Activated CD4-positive, alpha-beta memory T cell treated with anti-CD3 and anti-CD28 coated beads, Interleukin-2, amount 10 ng/mL, durations not matched to agents 7 days and 5 days (primary cell): ENCODE measurements around the gene FSD2. TPM values are rescaled to one million over a fixed set of nuclear protein-coding genes. Genes with fewer than 3 reads are reported as not detected.

Experiments
- CTCF ChIA-PET: fragments of 350-600 bp; sonication (Branson Sonifier 250); formaldehyde crosslinking; loops from one replicate; lab custom pipeline; 2021; ENCODE audit warnings: antibody characterized with exemption, inconsistent platforms; lab: Charles Lee
- POLR2A ChIA-PET: fragments of 350-600 bp; sonication (Branson Sonifier 250); formaldehyde crosslinking; loops from one replicate; lab custom pipeline; 2021; ENCODE audit warnings: antibody characterized with exemption; lab: Charles Lee
- DNase-seq: peaks from one replicate; pipeline ENCODE4 v3.0.0-alpha.2; 2020
- H3K27ac Mint-ChIP-seq: one replicate; pipeline ENCODE4 v1.8.0; 2021; ENCODE audit warnings: mild to moderate bottlenecking, mixed read lengths
- H3K27me3 Mint-ChIP-seq: one replicate; pipeline ENCODE4 v1.8.0; 2021; ENCODE audit warnings: mixed read lengths
- H3K36me3 Mint-ChIP-seq: one replicate; pipeline ENCODE4 v1.8.0; 2021; ENCODE audit warnings: low read depth, mixed read lengths
- H3K4me1 Mint-ChIP-seq: one replicate; pipeline ENCODE4 v1.8.0; 2021; ENCODE audit warnings: mixed read lengths
- H3K4me3 Mint-ChIP-seq: one replicate; pipeline ENCODE4 v1.8.0; 2021; ENCODE audit warnings: mild to moderate bottlenecking, mixed read lengths
- H3K9me3 Mint-ChIP-seq: one replicate; pipeline ENCODE4 v1.8.0; 2021; ENCODE audit warnings: mixed read lengths
- total RNA-seq, 2 experiments: library from RNA; stranded (reverse); gene quantifications; one replicate each; pipeline ENCODE4 v1.2.3, GENCODE V29; 2021

Gene FSD2
- total RNA-seq, 2 experiments from 2014 or later: not detected

- ChIA-PET POLR2A (no interaction called here), CTCF (no interaction called here)
- peaks cover 11% of the 10 kb centered on the region for H3K4me1 Mint-ChIP-seq
- H3K27ac Mint-ChIP-seq: no peak overlapping the region
- H3K27me3 Mint-ChIP-seq: peaks cover 42% of the 10 kb centered on the region
- no peaks in the 10 kb centered on the region for H3K36me3 Mint-ChIP-seq
- H3K4me3 Mint-ChIP-seq: no peak overlapping the region
- DNase-seq: no peak
- H3K9me3 Mint-ChIP-seq: no peaks in the 10 kb centered on the region
Measured at GRCh38 chr15:82804575-82804949, 1.3 kb downstream of the FSD2 start.

GRCh38 chr15:82803793-82804574, 1.9 kb downstream of the FSD2 start:
- POLR2A ChIA-PET: no interaction called here
- CTCF ChIA-PET: no interaction called here
- H3K27me3 Mint-ChIP-seq: peaks cover 48% of the 10 kb centered on the region

GRCh38 chr15:82802497-82802896, 3.4 kb downstream of the FSD2 start:
- ChIA-PET POLR2A (interaction anchor here (1.3 kb wide), 1 partner anchor 9 kb away, joined by 8 read pairs; no protein-coding TSS in a partner anchor), CTCF (no interaction called here)
- no peak for DNase-seq
- Mint-ChIP-seq H3K27me3 (peaks cover 49% of the 10 kb centered on the region), H3K36me3 (no peaks in the 10 kb centered on the region), H3K4me3 (no peak overlapping the region), H3K4me1 (no peaks in the 10 kb centered on the region), H3K27ac (no peak overlapping the region), H3K9me3 (no peaks in the 10 kb centered on the region)

More at GRCh38 chr15:82803793-82804574, 1.9 kb downstream of the FSD2 start:
- Mint-ChIP-seq H3K4me3 (no peak overlapping the region), H3K36me3 (no peaks in the 10 kb centered on the region), H3K27ac (no peak overlapping the region), H3K9me3 (no peaks in the 10 kb centered on the region), H3K4me1 (peaks cover 7% of the 10 kb centered on the region)
- DNase-seq: no peak

GRCh38 chr15:82799183-82799841, 6.6 kb downstream of the FSD2 start:
- Mint-ChIP-seq H3K4me3 (no peak overlapping the region), H3K36me3 (no peaks in the 10 kb centered on the region), H3K27me3 (peaks cover 38% of the 10 kb centered on the region), H3K27ac (no peak overlapping the region), H3K4me1 (no peaks in the 10 kb centered on the region), H3K9me3 (no peaks in the 10 kb centered on the region)
- ChIA-PET CTCF (no interaction called here), POLR2A (interaction anchor here (1.2 kb wide), 1 partner anchor 11 kb away, joined by 4 read pairs; no protein-coding TSS in a partner anchor)
- no peak for DNase-seq

GRCh38 chr15:82798531-82799166, 7.2 kb downstream of the FSD2 start:
- ChIA-PET CTCF (no interaction called here), POLR2A (no interaction called here)
- no peaks in the 10 kb centered on the region for H3K9me3 Mint-ChIP-seq

GRCh38 chr15:82798104-82798503, 7.8 kb downstream of the FSD2 start:
- no peak overlapping the region for H3K4me3 Mint-ChIP-seq
- no peaks in the 10 kb centered on the region for H3K36me3 Mint-ChIP-seq
- peaks cover 34% of the 10 kb centered on the region for H3K27me3 Mint-ChIP-seq
- no peaks in the 10 kb centered on the region for H3K9me3 Mint-ChIP-seq
- H3K4me1 Mint-ChIP-seq: no peaks in the 10 kb centered on the region
- DNase-seq: no peak
- no peak overlapping the region for H3K27ac Mint-ChIP-seq
- ChIA-PET CTCF (no interaction called here), POLR2A (no interaction called here)

More at GRCh38 chr15:82798531-82799166, 7.2 kb downstream of the FSD2 start:
- H3K4me3 Mint-ChIP-seq: no peak overlapping the region
- H3K4me1 Mint-ChIP-seq: no peaks in the 10 kb centered on the region
- no peaks in the 10 kb centered on the region for H3K36me3 Mint-ChIP-seq
- no peak overlapping the region for H3K27ac Mint-ChIP-seq
- no peak for DNase-seq
- peaks cover 39% of the 10 kb centered on the region for H3K27me3 Mint-ChIP-seq

- no peak overlapping the region for H3K27ac Mint-ChIP-seq
- H3K9me3 Mint-ChIP-seq: no peaks in the 10 kb centered on the region
- H3K4me1 Mint-ChIP-seq: no peaks in the 10 kb centered on the region
- no peak overlapping the region for H3K4me3 Mint-ChIP-seq
- H3K36me3 Mint-ChIP-seq: no peaks in the 10 kb centered on the region
- H3K27me3 Mint-ChIP-seq: peaks cover 18% of the 10 kb centered on the region
- no peak for DNase-seq
- POLR2A ChIA-PET: no interaction called here
- CTCF ChIA-PET: no interaction called here
Measured at GRCh38 chr15:82793737-82794136, 12.1 kb downstream of the FSD2 start.

GRCh38 chr15:82792068-82792467, 13.8 kb downstream of the FSD2 start:
- no peaks in the 10 kb centered on the region for H3K9me3 Mint-ChIP-seq
- no peak overlapping the region for H3K4me3 Mint-ChIP-seq
- H3K27ac Mint-ChIP-seq: no peak overlapping the region
- CTCF ChIA-PET: no interaction called here
- peaks cover 16% of the 10 kb centered on the region for H3K27me3 Mint-ChIP-seq
- POLR2A ChIA-PET: no interaction called here
- DNase-seq: no peak
- H3K4me1 Mint-ChIP-seq: no peaks in the 10 kb centered on the region
- H3K36me3 Mint-ChIP-seq: no peaks in the 10 kb centered on the region

- ChIA-PET POLR2A (no interaction called here), CTCF (no interaction called here)
- H3K27me3 Mint-ChIP-seq: peaks cover 26% of the 10 kb centered on the region
- no peak overlapping the region for H3K4me3 Mint-ChIP-seq
- H3K4me1 Mint-ChIP-seq: no peaks in the 10 kb centered on the region
- no peaks in the 10 kb centered on the region for H3K9me3 Mint-ChIP-seq
- no peaks in the 10 kb centered on the region for H3K36me3 Mint-ChIP-seq
- no peak overlapping the region for H3K27ac Mint-ChIP-seq
- DNase-seq: no peak
Measured at GRCh38 chr15:82790321-82790720, 15.5 kb downstream of the FSD2 start.

GRCh38 chr15:82789491-82789890, 16.4 kb downstream of the FSD2 start:
- Mint-ChIP-seq H3K4me1 (no peaks in the 10 kb centered on the region), H3K27me3 (peaks cover 26% of the 10 kb centered on the region), H3K27ac (no peak overlapping the region), H3K4me3 (no peak overlapping the region), H3K9me3 (no peaks in the 10 kb centered on the region), H3K36me3 (no peaks in the 10 kb centered on the region)
- DNase-seq: no peak
- POLR2A ChIA-PET: no interaction called here
- CTCF ChIA-PET: no interaction called here

- CTCF ChIA-PET: interaction anchor here (0.6 to 0.8 kb wide), 2 partner anchors 9 to 258 kb away, joined by 3 read pairs; no protein-coding TSS in a partner anchor
- no peaks in the 10 kb centered on the region for H3K4me1 Mint-ChIP-seq
- POLR2A ChIA-PET: no interaction called here
Measured at GRCh38 chr15:82788496-82788895, 17.4 kb downstream of the FSD2 start.

GRCh38 chr15:82781349-82781748, 24.5 kb downstream of the FSD2 start:
- no peaks in the 10 kb centered on the region for H3K9me3 Mint-ChIP-seq
- H3K27ac Mint-ChIP-seq: no peak overlapping the region
- no peak overlapping the region for H3K4me3 Mint-ChIP-seq
- H3K36me3 Mint-ChIP-seq: no peaks in the 10 kb centered on the region
- DNase-seq: no peak
- no peaks in the 10 kb centered on the region for H3K4me1 Mint-ChIP-seq
- ChIA-PET POLR2A (no interaction called here), CTCF (no interaction called here)
- peaks cover 11% of the 10 kb centered on the region for H3K27me3 Mint-ChIP-seq

More at GRCh38 chr15:82788496-82788895, 17.4 kb downstream of the FSD2 start:
- no peak for DNase-seq
- Mint-ChIP-seq H3K36me3 (no peaks in the 10 kb centered on the region), H3K9me3 (no peaks in the 10 kb centered on the region), H3K4me3 (no peak overlapping the region), H3K27me3 (peaks cover 19% of the 10 kb centered on the region), H3K27ac (no peak overlapping the region)

- peaks cover 2% of the 10 kb centered on the region for H3K27me3 Mint-ChIP-seq
- H3K4me3 Mint-ChIP-seq: no peak overlapping the region
- ChIA-PET POLR2A (no interaction called here), CTCF (interaction anchor here (0.9 kb wide), 1 partner anchor 9 kb away, joined by 3 read pairs; no protein-coding TSS in a partner anchor)
- DNase-seq: no peak
- H3K36me3 Mint-ChIP-seq: no peaks in the 10 kb centered on the region
- H3K4me1 Mint-ChIP-seq: no peaks in the 10 kb centered on the region
- no peaks in the 10 kb centered on the region for H3K9me3 Mint-ChIP-seq
- no peak overlapping the region for H3K27ac Mint-ChIP-seq
Measured at GRCh38 chr15:82778755-82779154, 27.1 kb downstream of the FSD2 start.
